HL-60 (cell line): ENCODE data around the gene AMDHD1.

Source experiments
- TF ChIP-seq, protein P1 (sequence below): IDR thresholded peaks from 2 replicates; pipeline ENCODE4 v1.6.1; 2012; ENCODE audit warnings: low read depth; ENCODE audit not compliant: insufficient replicate concordance
- TF ChIP-seq, protein P2 (sequence below): IDR thresholded peaks from one replicate; pipeline ENCODE4 v1.5.1; 2011; ENCODE audit warnings: low read length, control low read depth, inconsistent platforms; ENCODE audit not compliant: insufficient read depth

DNA sequence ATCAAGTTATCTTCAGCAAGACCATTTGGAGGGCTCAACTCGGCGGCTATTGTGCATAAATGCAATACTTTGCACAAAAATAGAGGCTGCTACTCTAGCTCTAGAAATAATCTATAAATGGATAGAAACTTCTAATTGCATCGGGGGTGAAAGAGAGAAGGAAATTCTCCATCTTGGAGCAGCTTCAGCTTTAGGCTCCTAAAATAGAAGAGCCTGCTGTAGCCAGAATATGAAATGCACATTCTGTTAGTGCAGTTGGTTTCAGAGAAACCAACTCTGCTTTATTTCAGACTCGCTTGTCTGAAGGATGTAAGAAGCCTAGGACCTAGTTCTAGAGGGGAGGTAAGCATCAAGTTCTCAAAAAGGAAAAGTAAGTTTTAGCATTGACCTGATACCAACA is 46.3 kb upstream of the AMDHD1 start:
- TF ChIP-seq, protein P1, sequence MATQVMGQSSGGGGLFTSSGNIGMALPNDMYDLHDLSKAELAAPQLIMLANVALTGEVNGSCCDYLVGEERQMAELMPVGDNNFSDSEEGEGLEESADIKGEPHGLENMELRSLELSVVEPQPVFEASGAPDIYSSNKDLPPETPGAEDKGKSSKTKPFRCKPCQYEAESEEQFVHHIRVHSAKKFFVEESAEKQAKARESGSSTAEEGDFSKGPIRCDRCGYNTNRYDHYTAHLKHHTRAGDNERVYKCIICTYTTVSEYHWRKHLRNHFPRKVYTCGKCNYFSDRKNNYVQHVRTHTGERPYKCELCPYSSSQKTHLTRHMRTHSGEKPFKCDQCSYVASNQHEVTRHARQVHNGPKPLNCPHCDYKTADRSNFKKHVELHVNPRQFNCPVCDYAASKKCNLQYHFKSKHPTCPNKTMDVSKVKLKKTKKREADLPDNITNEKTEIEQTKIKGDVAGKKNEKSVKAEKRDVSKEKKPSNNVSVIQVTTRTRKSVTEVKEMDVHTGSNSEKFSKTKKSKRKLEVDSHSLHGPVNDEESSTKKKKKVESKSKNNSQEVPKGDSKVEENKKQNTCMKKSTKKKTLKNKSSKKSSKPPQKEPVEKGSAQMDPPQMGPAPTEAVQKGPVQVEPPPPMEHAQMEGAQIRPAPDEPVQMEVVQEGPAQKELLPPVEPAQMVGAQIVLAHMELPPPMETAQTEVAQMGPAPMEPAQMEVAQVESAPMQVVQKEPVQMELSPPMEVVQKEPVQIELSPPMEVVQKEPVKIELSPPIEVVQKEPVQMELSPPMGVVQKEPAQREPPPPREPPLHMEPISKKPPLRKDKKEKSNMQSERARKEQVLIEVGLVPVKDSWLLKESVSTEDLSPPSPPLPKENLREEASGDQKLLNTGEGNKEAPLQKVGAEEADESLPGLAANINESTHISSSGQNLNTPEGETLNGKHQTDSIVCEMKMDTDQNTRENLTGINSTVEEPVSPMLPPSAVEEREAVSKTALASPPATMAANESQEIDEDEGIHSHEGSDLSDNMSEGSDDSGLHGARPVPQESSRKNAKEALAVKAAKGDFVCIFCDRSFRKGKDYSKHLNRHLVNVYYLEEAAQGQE = no peak
- TF ChIP-seq, protein P2, sequence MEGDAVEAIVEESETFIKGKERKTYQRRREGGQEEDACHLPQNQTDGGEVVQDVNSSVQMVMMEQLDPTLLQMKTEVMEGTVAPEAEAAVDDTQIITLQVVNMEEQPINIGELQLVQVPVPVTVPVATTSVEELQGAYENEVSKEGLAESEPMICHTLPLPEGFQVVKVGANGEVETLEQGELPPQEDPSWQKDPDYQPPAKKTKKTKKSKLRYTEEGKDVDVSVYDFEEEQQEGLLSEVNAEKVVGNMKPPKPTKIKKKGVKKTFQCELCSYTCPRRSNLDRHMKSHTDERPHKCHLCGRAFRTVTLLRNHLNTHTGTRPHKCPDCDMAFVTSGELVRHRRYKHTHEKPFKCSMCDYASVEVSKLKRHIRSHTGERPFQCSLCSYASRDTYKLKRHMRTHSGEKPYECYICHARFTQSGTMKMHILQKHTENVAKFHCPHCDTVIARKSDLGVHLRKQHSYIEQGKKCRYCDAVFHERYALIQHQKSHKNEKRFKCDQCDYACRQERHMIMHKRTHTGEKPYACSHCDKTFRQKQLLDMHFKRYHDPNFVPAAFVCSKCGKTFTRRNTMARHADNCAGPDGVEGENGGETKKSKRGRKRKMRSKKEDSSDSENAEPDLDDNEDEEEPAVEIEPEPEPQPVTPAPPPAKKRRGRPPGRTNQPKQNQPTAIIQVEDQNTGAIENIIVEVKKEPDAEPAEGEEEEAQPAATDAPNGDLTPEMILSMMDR = no peak
